Activated T-cell treated with anti-CD3 and anti-CD28 coated beads, Interleukin-2, amount 50 U/mL, for 24 hours (primary cell): ENCODE measurements around the gene FAM228B.
"Not testable (repeated sequence)": the region's sequence is repeated elsewhere in the genome, so short reads cannot be mapped to it uniquely, and the experiment has no call there.

ENCODE experiments used
- DNase-seq: peaks from one replicate; pipeline ENCODE4 v3.0.0-alpha.2; 2020
- H3K27ac Mint-ChIP-seq: 2 replicates; pipeline ENCODE4 v1.8.0; 2020; ENCODE audit warnings: mild to moderate bottlenecking, mixed read lengths
- H3K27me3 Mint-ChIP-seq: 2 replicates; pipeline ENCODE4 v1.8.0; 2020; ENCODE audit warnings: mixed read lengths
- H3K36me3 Mint-ChIP-seq: 2 replicates; pipeline ENCODE4 v1.8.0; 2020; ENCODE audit warnings: low read depth, mixed read lengths
- H3K4me1 Mint-ChIP-seq: 2 replicates; pipeline ENCODE4 v1.8.0; 2020; ENCODE audit warnings: low read depth, mixed read lengths
- H3K4me3 Mint-ChIP-seq: 2 replicates; pipeline ENCODE4 v1.8.0; 2020; ENCODE audit warnings: mild to moderate bottlenecking, moderate library complexity, mixed read lengths
- H3K9me3 Mint-ChIP-seq: 2 replicates; pipeline ENCODE4 v1.8.0; 2020; ENCODE audit warnings: mixed read lengths

FAM228B gene

GRCh38 chr2:24190503-24190902 lies 67.2 kb downstream of the FAM228B start:
- DNase-seq: no peak
- H3K27me3 Mint-ChIP-seq: no peaks in the 10 kb centered on the region

GRCh38 chr2:24191156-24191555 lies 67.9 kb downstream of the FAM228B start:
- H3K4me3 Mint-ChIP-seq: no peak overlapping the region

More at GRCh38 chr2:24190503-24190902, 67.2 kb downstream of the FAM228B start:
- Mint-ChIP-seq H3K4me1 (no peaks in the 10 kb centered on the region), H3K4me3 (no peak overlapping the region), H3K36me3 (no peaks in the 10 kb centered on the region), H3K27ac (no peak overlapping the region), H3K9me3 (peaks cover 6% of the 10 kb centered on the region)

GRCh38 chr2:24191848-24192247 lies 68.6 kb downstream of the FAM228B start:
- no peaks in the 10 kb centered on the region for H3K4me1 Mint-ChIP-seq
- DNase-seq: no peak
- H3K27ac Mint-ChIP-seq: no peak overlapping the region
- peaks cover 9% of the 10 kb centered on the region for H3K9me3 Mint-ChIP-seq
- H3K27me3 Mint-ChIP-seq: no peaks in the 10 kb centered on the region
- H3K4me3 Mint-ChIP-seq: no peak overlapping the region
- no peaks in the 10 kb centered on the region for H3K36me3 Mint-ChIP-seq

More at GRCh38 chr2:24191156-24191555, 67.9 kb downstream of the FAM228B start:
- H3K27ac Mint-ChIP-seq: no peak overlapping the region
- no peaks in the 10 kb centered on the region for H3K36me3 Mint-ChIP-seq
- H3K27me3 Mint-ChIP-seq: no peaks in the 10 kb centered on the region
- no peaks in the 10 kb centered on the region for H3K4me1 Mint-ChIP-seq
- peaks cover 6% of the 10 kb centered on the region for H3K9me3 Mint-ChIP-seq
- no peak for DNase-seq

- H3K9me3 Mint-ChIP-seq: peaks cover 12% of the 10 kb centered on the region
- H3K4me3 Mint-ChIP-seq, H3K4me1 Mint-ChIP-seq, H3K27ac Mint-ChIP-seq, H3K27me3 Mint-ChIP-seq, DNase-seq: not testable (repeated sequence)
- H3K36me3 Mint-ChIP-seq: peaks cover 15% of the 10 kb centered on the region
Measured at GRCh38 chr2:24197213-24197612, 73.9 kb downstream of the FAM228B start.

DNA sequence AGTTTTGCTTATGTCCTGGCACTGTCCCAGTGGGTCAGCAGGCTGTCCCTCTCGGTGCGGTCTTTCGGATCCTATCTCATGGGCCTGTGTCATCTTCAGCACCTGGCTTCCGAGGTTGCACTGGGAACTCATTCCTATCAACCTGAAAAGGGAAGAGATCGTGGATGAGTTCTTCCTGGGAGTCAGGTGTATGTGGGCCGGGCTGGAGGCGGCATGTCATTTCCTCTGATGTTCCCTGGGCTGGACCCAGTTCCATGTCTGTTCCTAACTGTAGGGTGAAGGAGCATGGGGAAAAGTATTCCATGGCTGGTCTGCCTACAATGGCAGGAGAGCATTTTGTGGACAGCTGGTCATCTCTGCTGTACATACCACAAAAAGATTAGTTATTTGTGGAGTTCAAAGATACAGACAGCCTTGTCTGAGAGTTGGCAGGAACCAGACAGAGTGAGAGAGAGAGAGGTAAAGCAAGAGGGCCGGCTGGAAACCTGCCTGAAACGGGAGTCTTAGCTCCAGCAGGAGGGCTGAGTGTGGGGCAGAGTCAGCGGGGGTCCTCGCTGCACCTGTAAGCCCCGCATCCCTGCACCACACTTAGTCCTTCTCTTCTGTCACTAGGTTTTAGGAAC lies 76.8 kb downstream of the FAM228B start:
- Mint-ChIP-seq H3K36me3 (peaks cover 42% of the 10 kb centered on the region), H3K27ac (no peak overlapping the region), H3K9me3 (peaks cover 9% of the 10 kb centered on the region), H3K4me3 (no peak overlapping the region), H3K4me1 (no peaks in the 10 kb centered on the region), H3K27me3 (no peaks in the 10 kb centered on the region)
- no peak for DNase-seq

GRCh38 chr2:24200799-24201198 lies 77.5 kb downstream of the FAM228B start:
- no peaks in the 10 kb centered on the region for H3K4me1 Mint-ChIP-seq
- H3K9me3 Mint-ChIP-seq: peaks cover 9% of the 10 kb centered on the region
- DNase-seq: no peak
- H3K27me3 Mint-ChIP-seq: no peaks in the 10 kb centered on the region
- no peak overlapping the region for H3K27ac Mint-ChIP-seq
- H3K4me3 Mint-ChIP-seq: no peak overlapping the region
- peaks cover 47% of the 10 kb centered on the region for H3K36me3 Mint-ChIP-seq

DNA sequence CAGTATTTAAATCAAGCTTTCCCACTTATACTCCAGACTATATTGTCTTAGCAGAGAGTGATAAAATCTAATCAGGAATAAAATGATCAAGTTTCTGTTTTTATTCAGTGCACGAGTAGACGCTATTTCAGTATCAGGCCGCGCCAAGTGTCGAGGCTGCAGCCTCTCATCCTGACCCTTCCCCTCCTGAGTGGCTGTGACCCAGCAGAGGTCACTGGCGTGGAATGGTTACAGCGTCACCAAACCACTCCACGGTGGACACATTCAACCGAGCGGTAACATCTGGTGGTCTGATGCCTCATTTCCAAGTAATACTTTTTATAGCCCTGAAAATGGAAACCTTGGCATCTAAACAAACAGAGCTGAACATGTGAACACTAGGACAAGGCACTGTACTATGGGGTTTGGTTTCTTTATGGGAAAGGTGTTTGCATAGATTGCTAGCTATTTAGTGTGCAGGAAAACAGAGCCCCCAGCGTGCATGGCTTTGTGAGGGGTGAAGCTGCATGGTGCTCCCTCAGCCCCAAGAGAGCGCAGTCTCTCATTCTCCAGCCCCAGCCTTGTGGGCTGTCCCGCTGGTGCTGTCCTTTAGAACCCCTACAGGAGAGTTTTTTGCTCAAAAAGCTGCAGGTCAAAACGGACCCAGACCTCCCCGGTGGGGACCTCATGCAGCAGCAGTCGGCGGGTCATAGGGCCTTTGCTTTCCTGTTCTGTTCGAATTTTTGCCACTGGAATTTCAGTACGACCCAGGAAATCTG lies 79.9 kb downstream of the FAM228B start:
- no peaks in the 10 kb centered on the region for H3K4me1 Mint-ChIP-seq
- H3K4me3 Mint-ChIP-seq: no peak overlapping the region
- DNase-seq: no peak
- no peak overlapping the region for H3K27ac Mint-ChIP-seq
- H3K36me3 Mint-ChIP-seq: peaks cover 69% of the 10 kb centered on the region
- H3K27me3 Mint-ChIP-seq: no peaks in the 10 kb centered on the region
- H3K9me3 Mint-ChIP-seq: peaks cover 5% of the 10 kb centered on the region

DNA sequence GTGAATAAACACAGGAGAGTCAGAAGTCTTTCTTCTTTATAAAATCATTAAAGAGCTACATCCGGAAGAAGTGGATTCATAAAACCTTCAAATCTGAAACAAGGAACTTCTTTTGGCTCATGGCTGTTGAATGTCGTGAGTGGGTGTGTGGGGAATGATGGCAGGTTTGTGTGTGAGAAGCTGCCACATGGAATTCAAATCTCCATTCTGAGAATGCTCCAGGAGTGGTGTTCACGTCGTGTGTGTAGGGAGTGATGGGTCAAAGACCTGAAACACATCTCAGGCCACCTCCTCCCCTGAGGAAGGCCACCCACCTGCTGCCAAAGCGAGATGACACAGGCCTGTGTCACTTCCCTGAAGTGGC lies 80.5 kb downstream of the FAM228B start:
- Mint-ChIP-seq H3K4me1 (no peaks in the 10 kb centered on the region), H3K27ac (no peak overlapping the region), H3K27me3 (no peaks in the 10 kb centered on the region), H3K36me3 (peaks cover 75% of the 10 kb centered on the region), H3K4me3 (no peak overlapping the region), H3K9me3 (peaks cover 5% of the 10 kb centered on the region)
- DNase-seq: no peak

- no peaks in the 10 kb centered on the region for H3K27me3 Mint-ChIP-seq
- DNase-seq: no peak
- H3K36me3 Mint-ChIP-seq: peaks cover 82% of the 10 kb centered on the region
- H3K9me3 Mint-ChIP-seq: no peaks in the 10 kb centered on the region
- H3K4me1 Mint-ChIP-seq: no peaks in the 10 kb centered on the region
- H3K4me3 Mint-ChIP-seq: no peak overlapping the region
- H3K27ac Mint-ChIP-seq: no peak overlapping the region
Measured at GRCh38 chr2:24204505-24204904, 81.2 kb downstream of the FAM228B start.

DNA sequence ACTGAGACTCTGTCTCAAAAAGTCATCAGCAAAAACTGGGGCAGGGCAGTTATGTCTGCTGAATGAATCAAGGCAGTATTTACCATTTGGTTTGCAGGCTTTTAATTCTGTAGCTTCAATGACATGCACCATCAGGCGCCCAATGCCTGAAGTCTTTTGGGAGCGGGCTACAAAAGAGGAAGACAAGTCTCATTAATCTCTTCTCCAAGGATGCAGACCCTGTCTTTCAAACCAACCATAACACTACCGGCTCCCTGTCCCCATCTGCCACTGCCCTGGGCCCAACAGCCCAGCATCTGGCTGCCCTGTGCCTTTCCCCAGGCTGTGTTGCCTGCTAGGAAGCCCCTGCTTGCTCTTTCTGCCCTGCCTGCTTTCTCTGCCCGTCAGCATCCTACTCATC lies 81.9 kb downstream of the FAM228B start:
- Mint-ChIP-seq H3K4me3 (no peak overlapping the region), H3K36me3 (peaks cover 86% of the 10 kb centered on the region), H3K27me3 (no peaks in the 10 kb centered on the region), H3K9me3 (no peaks in the 10 kb centered on the region), H3K4me1 (no peaks in the 10 kb centered on the region), H3K27ac (no peak overlapping the region)
- no peak for DNase-seq

DNA sequence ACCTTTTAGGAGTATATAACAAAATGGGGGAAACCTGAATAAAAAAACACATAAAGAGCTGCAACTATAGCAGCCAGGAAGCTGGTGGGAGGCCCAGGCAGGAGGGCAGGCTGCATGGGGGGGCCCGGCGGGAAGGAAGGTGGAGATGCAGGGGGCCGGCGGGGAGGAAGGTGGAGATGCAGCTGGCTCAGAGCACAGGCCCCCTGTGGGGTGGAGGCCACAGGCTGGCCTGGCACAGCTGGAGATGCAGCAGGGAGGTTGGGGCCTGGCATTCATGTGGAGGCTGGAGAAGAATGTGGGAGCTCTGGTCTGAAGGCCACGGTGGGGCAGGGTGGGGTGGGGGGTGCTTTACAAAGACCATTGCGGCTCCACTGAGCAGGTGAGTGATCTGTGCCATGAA lies 83.0 kb downstream of the FAM228B start:
- Mint-ChIP-seq H3K27me3 (no peaks in the 10 kb centered on the region), H3K27ac (no peak overlapping the region), H3K36me3 (peaks cover 89% of the 10 kb centered on the region), H3K4me3 (no peak overlapping the region), H3K9me3 (no peaks in the 10 kb centered on the region), H3K4me1 (no peaks in the 10 kb centered on the region)
- DNase-seq: no peak

- Mint-ChIP-seq H3K36me3 (peaks cover 89% of the 10 kb centered on the region), H3K4me1 (no peaks in the 10 kb centered on the region), H3K4me3 (no peak overlapping the region), H3K27me3 (no peaks in the 10 kb centered on the region), H3K27ac (no peak overlapping the region), H3K9me3 (no peaks in the 10 kb centered on the region)
- no peak for DNase-seq
Measured at GRCh38 chr2:24206714-24207113, 83.4 kb downstream of the FAM228B start.

GRCh38 chr2:24207359-24207758 lies 84.1 kb downstream of the FAM228B start:
- peaks cover 92% of the 10 kb centered on the region for H3K36me3 Mint-ChIP-seq
- H3K9me3 Mint-ChIP-seq: no peaks in the 10 kb centered on the region
- H3K27ac Mint-ChIP-seq: peak overlapping the region; percentile 50
- H3K4me1 Mint-ChIP-seq: no peaks in the 10 kb centered on the region
- DNase-seq: no peak
- H3K27me3 Mint-ChIP-seq: no peaks in the 10 kb centered on the region
- H3K4me3 Mint-ChIP-seq: no peak overlapping the region

DNA sequence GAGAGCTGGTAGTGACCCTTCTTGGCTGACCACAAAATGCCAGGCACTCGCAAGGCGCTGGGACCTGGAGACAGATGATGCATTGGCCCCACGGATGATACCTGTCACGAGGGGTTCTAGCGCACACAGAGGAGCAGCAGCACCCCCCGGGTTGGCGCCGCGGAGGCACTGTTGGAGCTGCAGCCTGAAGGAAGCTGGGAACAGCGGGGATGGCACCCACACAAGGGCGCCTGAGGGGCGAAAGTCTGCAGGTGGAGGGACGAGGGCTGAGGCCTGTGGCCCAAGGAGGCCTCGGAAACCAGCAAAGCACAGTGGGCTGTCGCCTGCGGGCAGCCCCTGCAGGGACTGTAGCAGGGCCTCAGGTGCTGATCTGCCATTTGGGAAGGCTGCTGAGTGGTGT lies 85.2 kb downstream of the FAM228B start:
- H3K27ac Mint-ChIP-seq: no peak overlapping the region
- H3K4me1 Mint-ChIP-seq: no peaks in the 10 kb centered on the region
- no peaks in the 10 kb centered on the region for H3K27me3 Mint-ChIP-seq
- no peak for DNase-seq
- H3K4me3 Mint-ChIP-seq: no peak overlapping the region
- no peaks in the 10 kb centered on the region for H3K9me3 Mint-ChIP-seq
- H3K36me3 Mint-ChIP-seq: peaks cover 91% of the 10 kb centered on the region

DNA sequence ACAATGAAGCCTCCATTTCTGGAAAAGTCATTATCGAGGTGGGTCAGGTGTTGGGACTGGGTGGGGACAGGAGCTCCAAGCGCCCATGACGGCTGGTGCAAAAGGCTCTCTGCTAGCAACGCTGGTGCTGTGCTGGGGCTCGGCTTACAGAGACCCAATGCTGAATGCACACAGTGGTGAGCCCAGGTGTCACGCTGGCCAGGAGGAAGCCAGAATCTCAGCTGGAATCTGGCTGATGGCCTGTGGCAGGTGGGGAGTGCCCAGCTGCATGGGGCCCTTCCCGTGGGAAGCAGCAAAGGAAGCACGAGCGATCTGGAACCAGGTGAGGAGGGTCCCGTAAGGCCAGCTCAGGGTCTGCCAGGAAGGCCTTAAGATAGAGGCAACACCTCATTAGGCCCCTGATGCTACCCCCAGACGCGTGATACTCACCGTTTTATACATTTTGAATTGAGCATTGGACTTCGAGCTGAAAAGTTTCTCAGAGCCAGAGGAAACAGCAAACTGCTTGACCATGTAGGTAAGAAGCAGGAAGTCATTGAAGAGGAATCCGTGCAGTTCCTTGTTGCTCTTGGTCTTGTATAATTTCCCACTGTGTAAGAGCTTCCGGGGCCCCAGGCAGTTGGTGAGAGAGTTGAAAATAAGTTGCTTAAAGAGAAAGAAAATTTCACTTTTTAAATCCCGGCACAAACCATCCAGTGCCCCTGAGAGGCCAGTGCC lies 86.3 kb downstream of the FAM228B start:
- Mint-ChIP-seq H3K27ac (no peak overlapping the region), H3K9me3 (no peaks in the 10 kb centered on the region), H3K4me3 (no peak overlapping the region), H3K36me3 (peaks cover 87% of the 10 kb centered on the region), H3K27me3 (no peaks in the 10 kb centered on the region), H3K4me1 (no peaks in the 10 kb centered on the region)
- no peak for DNase-seq
